Adrenal gland (tissue), 5 donors: ENCODE measurements around the gene SRGAP1.

Experiments
- CTCF ChIP-seq, 6 experiments: fragments of 450-650 bp in 4 of 6; fragments of 200-600 bp in 2 of 6; sonication (generic) in 1 of 6; IDR thresholded peaks; 1 replicate in 5 of 6; 2 replicates in 1 of 6; pipeline versions ENCODE4 v1.5.1 to v1.8.0; 2016 to 2021; ENCODE audit warnings: antibody characterized with exemption in 6 of 6, mild to moderate bottlenecking in 2 of 6, moderate library complexity in 1 of 6
- POLR2A ChIP-seq, 2 donors: fragments of 450-650 bp; IDR thresholded peaks; one replicate each; pipeline ENCODE4 v1.6.1; 2017; ENCODE audit warnings: antibody characterized with exemption in 2 of 2, mild to moderate bottlenecking in 2 of 2, moderate library complexity in 1 of 2
- donor health status: DM: no; HTN: no; CAD: no.

GRCh38 chr12:63980211-63980610 lies 135.7 kb downstream of the SRGAP1 start:
- TF ChIP-seq CTCF (IDR thresholded peaks at IDR 0.05), result no peak
- TF ChIP-seq POLR2A (IDR thresholded peaks at IDR 0.05), result no peak
